CD4-positive, alpha-beta T cell treated with Interferon gamma for 1 hour (primary cell): Measurements from ENCODE around the gene EPC2.
"Not testable (repeated sequence)": the region's sequence is repeated elsewhere in the genome, so short reads cannot be mapped to it uniquely, and the experiment has no call there.

ENCODE experiments used
- DNase-seq: peaks from one replicate; pipeline ENCODE4 v3.0.0-alpha.2; 2020

EPC2 gene

DNA sequence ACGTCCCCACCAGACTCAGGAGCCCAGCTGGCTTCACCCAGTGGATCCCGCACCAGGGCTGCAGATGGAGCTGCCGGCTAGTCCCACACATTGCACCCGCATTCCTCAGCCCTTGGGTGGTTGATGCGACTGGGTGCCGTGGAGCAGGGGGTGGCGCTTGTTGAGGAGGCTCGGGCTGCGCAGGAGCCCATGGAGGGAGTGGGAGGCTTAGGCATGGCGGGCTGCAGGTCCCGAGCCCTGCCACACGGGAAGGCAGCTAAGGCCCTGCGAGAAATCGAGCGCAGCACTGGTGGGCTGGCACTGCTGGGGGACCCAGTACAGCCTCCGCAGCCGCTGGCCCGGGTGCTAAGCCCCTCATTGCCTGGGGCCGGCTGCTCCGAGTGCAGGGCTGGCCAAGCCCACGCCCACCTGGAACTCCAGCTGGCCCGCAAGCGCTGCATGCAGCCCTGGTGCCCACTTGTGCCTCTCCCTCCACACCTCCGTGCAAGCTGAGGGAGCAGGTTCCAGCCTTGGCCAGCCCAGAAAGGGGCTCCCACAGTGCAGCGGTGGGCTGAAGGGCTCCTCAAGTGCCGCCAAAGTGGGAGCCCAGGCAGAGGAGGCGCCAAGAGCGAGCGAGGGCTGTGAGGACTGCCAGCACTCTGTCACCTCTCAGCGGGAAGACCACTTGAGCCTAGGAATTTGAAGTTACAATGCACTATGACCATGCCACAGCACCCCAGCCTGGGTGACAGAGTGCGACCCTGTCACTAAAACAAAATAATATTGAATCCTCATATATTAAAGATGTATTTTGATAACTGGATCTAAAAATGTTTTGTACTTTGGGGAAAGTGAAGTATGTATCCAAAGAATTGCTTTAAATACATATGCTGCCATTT, 34.0 kb downstream of the EPC2 start:
- not testable (repeated sequence) for DNase-seq

DNA sequence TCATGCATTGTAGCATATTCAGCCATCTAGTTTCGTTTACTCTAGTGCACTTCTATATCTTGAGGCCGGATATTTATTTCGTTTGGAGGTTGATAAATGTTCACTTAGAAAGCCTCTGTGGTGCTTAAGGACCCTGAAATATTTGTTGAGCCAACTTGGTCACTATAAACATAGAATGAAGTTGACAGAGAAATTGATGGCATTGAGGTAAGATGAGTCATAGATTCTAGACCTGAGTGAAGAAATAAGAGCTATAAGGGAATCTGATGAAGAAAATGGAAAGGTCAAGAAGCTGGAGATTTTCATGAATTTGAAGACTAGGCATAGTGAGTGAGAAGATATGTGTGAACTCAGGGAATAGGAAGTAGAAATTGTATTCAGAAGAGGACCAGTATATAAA, 35.9 kb downstream of the EPC2 start:
- DNase-seq = no peak

DNA sequence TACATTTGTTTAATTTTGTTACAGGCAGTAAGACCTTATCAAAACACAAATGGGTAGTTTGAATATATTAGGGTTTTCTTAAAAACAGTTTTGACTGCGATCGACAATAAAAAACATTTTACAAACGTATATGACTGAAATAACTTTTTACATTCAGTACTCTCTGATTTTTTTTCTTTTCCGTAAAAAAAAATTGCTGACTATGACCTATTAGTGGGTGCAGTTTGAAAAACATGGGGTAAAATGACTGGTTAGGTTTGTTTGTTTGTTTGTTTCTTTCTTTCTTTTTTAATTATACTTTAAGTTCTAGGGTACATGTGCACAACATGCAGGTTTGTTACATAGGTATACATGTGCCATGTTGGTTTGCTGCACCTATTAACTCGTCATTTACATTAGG, 36.9 kb downstream of the EPC2 start:
- no peak for DNase-seq

DNA sequence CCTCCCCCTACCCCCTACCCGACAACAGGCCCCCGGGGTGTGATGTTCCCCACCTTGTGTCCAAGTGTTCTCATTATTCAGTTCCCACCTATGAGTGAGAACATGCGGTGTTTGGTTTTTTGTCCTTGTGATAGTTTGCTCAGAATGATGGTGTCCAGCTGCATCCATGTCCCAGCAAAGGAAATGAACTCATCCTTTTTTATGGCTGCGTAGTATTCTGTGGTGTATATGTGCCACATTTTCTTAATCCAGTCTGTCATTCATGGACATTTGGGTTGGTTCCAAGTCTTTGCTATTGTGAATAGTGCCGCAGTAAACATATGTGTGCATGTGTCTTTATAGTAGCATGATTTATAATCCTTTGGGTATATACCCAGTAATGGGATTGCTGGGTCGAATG, 37.3 kb downstream of the EPC2 start:
- DNase-seq = not testable (repeated sequence)

DNA sequence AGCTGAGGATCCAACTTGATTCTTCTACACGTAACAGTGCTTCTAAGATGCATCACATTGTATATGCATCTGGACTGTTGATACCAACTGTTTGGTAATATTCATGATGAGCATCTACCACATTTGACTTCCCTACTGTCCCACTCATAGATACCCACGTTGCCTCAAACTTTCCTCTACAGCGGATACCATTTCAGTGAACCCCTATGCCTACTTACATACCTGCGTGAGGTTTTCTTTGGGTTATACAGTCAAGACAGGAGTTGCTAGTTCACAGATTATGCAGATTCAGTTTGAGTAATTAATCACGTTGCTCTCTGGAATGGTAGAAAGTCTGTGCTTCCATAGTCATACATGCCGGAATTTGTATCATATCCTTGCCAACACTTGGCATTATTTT, 40.0 kb downstream of the EPC2 start:
- DNase-seq = no peak

DNA sequence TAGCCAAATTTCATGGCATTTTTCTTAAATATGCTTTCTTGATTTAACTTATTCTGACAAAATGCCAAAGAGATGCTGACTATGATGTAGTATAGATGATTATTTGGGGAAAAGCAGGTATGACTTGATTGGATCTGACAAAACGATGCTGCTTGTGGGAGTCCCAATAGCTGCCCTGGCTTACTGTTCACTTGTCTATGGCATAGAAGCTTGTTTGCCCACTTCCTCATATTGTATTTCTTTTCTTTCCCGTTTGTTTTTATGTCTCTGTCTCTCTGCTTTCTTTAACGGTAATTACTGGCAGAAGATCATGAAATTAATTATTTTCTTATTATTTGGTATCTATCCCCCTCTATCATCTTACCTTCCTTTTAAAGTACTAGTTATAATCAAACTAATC, 43.0 kb downstream of the EPC2 start:
- DNase-seq = no peak

DNA sequence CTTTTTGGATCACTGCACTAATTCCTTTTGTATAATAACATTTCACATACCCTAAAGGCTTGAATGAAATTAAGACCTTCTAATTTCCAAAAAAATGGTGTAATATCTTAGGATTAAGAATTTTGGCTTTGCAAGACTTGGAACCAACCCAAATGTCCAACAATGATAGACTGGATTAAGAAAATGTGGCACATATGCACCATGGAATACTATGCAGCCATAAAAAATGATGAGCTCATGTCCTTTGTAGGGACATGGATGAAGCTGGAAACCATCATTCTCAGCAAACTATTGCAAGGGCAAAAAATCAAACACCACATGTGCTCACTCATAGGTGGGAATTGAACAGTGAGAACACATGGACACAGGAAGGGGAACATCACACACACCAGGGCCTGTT, 43.5 kb downstream of the EPC2 start:
- not testable (repeated sequence) for DNase-seq

DNA sequence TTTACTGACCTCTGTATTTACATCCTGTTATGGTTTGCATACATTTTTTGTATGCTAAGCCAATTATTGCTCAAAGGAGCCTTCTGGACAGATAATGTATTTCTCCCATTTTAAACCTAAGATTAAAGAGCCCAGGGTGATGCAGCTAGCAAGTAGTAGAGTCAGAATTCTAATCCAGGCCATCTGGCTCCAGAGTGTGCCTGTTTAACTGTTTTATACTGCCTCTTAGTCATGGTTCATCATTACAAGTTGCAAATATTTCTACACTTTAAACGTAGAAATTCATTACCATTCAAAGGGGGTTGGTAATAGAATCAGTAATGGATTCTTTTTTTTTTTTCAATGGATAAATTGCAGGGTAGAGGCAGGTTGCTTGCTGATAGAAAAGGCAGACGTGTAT, 52.4 kb downstream of the EPC2 start:
- no peak for DNase-seq

DNA sequence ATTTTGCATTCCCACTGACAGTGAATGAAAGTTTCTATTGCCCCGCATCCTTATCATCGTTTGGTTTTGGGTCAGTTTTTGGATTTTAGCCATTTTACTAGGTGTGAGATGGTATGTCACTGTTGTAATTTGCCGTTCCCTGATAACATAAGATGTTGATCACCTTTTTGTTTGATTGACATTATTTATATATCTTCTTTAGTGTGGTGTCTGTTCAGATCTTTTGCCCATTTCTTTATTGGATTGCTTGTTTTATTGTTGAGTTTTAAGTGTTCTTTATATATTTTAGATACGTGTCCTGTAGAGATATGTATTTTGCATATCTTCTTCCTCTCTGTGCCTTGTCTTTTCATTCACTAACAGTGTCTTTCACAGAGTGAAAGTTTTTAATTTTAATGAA, 55.3 kb downstream of the EPC2 start:
- DNase-seq = no peak

DNA sequence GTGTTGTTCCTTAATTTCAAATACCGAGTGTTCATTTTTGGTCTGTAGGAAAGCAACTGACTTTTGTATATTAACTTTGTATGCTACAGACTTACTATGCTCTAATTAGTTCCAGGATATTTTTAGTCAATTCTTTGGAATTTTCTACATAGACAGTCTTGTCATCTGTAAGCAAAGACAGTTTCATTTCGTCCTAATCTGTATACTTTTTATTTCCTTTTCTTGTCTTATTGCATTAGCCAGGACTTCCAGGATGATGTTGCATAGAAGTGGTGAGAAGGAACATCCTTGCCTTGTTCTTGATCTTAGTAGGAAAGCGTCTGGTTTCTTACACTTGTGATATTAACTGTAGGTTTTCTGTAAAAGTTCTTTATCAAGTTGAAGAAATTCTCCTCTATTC, 56.5 kb downstream of the EPC2 start:
- no peak for DNase-seq

DNA sequence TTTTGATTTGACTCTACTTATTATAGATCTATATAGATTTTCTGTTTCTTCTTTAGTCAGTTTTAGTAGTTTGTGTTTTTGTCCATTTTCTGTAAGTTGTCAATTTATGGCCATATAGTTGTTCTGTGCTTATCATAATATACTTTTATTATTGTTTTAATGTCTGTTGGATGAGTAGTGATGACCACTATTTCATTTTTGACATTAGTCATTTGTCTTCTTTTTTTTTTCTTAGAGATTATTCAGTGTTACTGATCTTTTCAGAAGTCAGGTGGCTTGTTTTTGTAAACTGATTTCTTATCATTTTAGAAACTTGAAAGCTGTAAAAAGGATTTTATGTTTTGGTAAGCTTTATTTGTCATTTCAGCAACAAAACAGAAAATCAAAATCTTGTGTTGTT, 57.3 kb downstream of the EPC2 start:
- no peak for DNase-seq

DNA sequence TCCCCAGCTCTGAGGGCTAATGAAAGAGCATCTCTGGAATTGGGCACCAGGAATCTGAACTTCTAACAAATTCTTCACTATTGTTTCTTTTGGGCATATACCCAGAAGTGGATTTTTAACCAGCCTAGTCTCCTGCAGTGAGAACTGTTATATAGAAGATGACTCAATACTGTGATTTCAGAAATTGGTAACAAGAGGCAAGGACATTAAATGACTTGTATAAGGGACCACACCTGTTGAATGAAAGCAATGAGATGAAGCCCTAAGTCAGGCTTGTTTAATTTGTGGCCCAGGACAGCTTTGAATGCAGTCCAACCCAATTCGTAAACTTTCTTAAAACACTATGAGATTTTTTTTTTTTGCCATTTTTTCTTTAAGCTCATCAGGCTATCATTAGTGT, 57.9 kb downstream of the EPC2 start:
- DNase-seq = no peak

DNA sequence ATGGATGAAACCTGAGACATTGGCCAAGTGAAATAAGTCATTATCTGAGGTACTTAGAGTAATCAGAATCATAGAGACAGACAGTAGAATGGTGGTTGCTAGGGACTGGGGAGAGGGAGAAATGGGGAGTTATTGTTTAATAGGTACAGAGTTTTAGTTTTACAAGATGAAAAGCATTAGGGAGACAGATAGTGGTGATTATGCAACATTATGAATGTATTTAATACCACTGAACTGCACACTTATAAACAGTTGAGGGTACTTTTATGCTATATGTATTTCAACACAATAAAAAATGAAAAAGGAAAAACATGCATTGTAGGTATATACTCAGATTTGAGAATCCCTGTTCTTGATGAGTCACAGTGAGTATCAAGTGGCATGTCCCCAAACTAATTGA, 59.7 kb downstream of the EPC2 start:
- DNase-seq = no peak

DNA sequence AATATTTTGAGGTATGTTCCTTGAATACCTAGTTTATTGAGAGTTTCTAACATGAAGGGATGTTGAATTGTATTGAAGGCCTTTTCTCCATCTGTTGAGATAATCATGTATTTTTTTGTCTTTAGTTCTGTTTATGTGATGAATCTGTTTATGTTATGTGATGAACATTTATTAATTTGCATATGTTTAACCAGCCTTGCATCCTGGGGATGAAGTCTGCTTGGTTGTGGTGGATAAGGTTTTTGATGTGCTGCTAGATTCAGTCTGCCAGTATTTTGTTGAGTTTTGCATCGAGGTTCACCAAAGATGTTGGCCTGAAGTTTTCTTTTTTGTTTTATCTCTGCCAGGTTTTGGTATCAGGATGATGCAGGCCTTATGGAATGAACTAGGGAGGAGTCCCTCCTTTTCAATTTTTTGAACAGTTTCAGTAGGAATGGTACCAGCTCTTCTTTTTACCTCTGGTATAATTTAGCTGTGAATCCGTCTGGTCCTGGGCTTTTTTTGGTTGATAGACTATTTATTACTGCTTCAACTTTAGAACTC, 71.9 kb downstream of the EPC2 start:
- no peak for DNase-seq

DNA sequence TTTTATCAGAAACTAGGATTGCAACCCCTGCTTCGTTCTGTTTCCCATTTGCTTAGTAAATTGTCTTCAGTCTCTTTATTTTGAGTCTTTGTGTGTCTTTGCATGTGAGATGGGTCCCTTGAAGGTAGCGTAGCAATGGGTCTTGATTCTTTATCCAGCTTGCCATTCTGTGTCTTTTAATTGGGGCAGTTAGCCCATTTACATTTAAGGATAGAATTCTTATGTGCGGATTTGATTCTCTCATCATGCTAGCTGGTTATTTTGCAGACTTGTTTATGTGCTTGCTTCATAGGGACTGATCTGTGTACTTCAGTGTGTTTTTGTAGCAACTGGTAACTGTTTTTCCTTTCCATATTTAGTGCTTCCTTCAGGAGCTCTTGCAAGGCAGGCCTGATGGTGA, 73.5 kb downstream of the EPC2 start:
- no peak for DNase-seq

DNA sequence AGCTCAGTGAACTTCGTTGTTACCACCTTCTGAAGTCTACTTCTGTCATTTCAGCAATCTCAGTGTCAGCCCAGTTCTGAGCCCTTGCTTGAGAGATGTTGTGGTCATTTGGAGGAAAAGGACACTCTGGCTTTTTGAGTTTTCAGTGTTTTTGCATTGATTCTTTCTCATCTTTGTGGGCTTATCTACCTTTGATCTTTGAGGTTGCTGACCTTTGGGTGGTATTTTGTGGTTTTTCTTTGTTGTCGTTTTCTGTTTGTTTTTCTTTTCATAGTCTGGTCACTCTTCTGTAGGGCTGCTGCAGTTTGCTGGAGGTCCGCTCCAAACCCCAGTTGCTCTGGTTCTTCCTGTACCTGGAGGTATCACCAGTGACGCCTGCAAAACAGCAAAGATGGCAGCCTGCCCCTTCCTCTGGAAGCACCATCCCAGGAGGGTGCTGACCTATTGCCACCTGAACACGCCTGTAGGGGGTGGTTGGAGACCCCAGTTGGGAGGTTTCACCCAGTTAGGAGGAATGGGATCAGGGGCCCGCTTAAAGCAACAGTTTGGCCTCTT, 74.7 kb downstream of the EPC2 start:
- no peak for DNase-seq

DNA sequence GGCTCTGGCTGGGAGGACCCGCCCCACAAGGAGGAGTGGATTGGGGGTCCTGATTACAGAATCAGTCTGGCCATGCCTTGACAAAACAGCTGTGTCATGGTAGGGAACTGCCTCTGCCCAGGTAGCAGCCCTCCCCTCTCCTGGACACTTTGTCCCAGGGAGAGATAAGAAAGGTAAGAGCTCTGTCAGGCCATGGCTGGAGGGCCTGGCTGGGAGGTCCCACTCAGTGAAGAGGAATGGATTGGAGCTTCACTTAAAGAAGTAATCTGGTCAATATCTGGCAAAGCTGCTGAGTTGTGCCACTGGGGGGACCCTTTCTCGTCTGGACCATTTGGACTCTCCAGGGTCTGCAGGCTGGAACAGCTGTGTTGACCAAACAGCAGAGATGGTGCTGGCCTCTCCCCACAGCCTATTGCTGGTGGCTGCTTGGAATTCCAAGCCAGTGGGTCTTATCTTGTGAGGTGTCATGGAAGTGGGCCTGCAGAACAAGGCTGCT, 75.4 kb downstream of the EPC2 start:
- no peak for DNase-seq

DNA sequence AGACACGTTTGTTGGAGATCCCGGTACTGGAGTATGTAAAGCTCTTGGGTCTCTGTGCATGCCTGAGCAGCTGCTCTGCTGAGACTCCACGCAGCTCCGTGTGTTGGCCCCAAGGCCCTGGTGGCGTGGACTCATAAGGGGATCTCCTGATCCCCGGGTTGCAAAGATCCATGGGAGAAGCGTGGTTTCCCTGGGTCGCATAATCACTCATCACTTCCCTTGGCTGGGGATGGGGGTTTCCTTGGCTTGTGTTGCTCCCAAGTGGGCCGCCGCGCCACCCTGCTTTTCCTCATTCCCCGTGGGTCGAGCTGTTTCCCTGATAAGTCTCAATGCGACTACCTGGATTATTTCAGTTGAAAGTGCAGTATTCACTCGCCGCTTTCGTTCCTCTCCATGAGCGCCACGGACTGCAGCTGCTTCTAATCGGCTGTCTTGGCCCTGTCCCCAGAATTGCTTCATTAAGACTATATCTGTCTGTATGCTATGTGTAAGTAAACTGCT, 76.0 kb downstream of the EPC2 start:
- no peak for DNase-seq

DNA sequence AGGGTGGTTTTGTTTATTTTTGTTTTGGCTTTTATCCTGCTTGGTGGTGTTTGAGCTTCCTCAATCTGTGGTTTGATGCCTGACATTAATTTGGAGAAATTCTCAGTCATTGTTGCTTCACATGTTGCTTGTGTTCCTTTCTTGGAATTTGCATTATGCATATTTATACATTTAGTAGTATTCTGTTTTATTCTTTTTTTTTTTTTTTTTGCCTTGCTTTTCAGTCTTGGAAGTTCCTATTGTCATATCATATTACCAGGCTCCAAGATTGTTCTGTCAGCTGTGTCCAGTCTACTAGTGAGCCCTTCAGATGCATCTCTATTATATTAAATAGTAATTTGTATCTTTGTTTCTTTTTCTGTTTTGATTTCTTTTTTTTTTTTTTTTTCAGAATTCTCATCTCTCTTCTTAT, 77.0 kb downstream of the EPC2 start:
- no peak for DNase-seq

DNA sequence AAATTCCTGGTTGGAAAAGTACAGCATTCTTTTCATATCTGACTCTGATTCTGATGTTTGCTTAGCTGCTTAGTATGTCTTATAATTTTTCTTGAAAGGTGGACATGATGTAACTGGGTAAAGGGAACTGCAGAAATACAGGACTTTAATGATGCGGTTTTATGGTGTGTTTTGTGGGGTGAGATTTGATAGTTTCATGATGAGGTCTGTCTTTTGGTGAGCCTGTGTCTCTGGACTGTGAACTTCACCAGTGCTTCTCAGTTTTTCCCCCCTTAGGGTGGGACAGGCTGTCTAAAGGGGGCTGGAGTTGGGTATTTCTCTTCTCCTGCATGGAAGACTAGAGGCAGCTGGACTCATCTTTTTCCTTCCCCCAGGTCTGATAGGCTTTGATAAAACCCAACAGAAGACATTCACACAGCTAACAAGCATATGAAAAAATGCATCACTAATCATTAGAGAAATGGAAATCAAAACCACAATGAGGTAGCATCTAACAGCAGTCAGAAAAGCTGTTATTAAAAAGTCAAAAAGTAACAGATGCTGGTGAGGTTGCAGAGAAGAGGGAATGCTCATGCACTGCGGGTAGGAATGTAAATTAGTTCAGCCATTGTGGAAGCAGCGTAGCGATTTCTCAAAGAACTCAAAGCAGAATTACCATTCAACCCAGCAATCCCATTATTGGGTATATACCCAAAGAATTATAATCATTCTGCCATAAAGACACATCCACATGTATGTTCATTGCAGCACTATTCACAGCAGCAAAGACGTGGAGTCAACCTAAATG, 77.6 kb downstream of the EPC2 start:
- DNase-seq = no peak

DNA sequence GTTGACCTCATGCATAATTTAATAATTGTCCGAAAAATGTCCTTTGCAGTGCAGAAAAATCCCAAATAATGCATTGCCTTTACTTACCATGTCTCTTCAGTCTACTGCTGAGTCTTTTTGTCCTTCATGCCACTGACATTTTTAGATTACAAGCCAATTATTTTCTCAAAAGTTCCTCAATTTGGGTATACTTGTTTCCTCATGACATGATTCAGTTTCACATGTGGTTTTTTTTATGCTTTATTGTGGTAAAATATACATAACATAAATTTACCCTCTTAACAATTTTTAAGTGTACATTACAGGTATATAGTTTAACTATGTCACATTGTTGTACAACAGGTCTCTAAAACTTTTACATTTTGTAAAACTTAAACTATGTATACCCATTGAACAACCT, 81.0 kb downstream of the EPC2 start:
- DNase-seq = no peak

DNA sequence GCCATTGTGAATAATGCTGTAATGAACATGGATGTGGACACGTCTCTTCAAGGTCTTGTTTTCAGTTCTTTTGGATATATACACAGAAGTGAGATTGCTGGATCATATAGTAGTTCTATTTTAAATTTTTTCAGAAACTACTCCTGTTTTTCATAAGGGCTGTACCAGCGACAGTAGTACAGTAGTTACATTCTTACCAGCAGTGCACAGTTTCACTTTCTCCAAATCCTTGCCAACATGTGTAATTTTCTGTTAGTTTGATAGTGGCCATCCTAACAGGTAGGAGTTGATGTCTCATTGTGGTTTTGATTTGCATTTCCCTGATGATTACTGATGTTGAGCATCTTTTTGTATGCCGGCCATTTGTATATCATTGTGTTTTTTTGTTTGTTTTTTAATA, 81.7 kb downstream of the EPC2 start:
- DNase-seq = no peak

DNA sequence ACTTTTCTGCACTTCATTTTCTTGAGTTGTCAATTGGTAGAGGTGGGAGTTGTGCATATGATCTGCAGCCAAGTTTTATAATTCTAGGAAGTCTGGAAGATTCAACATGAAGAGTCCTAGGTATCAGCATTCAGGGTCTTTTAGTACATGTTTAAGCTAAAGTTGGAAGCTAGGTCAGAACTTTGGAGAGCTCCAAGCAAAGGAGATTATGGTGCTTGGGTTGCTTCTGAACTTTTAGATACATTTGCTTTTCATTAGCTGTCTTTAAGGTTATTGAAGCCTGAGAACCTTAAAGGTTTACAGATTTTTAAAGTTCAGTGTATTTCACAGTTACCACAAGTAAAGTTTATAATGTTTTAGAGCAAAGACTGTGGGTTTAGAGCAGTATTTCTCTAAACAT, 85.5 kb downstream of the EPC2 start:
- DNase-seq = no peak
